BLaER1 treated with 17β-estradiol and CSF1 and Interleukin-3, amounts not matched to agents 10 nM and 100 nM (cell line): Measurements from ENCODE around the gene UFD1.

Source experiments
- H3K27ac ChIP-seq, 11 experiments: shearing (Covaris generic); formaldehyde crosslinking; 2 replicates each; pipeline ENCODE4 v1.8.1; 2022
- H3K27me3 ChIP-seq, 11 experiments: shearing (Covaris generic); formaldehyde crosslinking; 2 replicates each; pipeline ENCODE4 v1.8.1; 2022
- H3K36me3 ChIP-seq, 11 experiments: shearing (Covaris generic); formaldehyde crosslinking; 2 replicates each; pipeline ENCODE4 v1.8.1; 2022
- H3K4me1 ChIP-seq, 10 experiments: shearing (Covaris generic); formaldehyde crosslinking; 2 replicates each; pipeline ENCODE4 v1.8.1; 2022
- H3K4me2 ChIP-seq, 11 experiments: shearing (Covaris generic); formaldehyde crosslinking; 2 replicates each; pipeline ENCODE4 v1.8.1; 2022
- H3K4me3 ChIP-seq, 10 experiments: shearing (Covaris generic); formaldehyde crosslinking; 2 replicates each; pipeline ENCODE4 v1.8.1; 2022
- H3K9ac ChIP-seq, 11 experiments: shearing (Covaris generic); formaldehyde crosslinking; 2 replicates each; pipeline ENCODE4 v1.8.1; 2022
- H3K9me3 ChIP-seq, 11 experiments: shearing (Covaris generic); formaldehyde crosslinking; replicated peaks in 1 of 11; 2 replicates each; pipeline ENCODE4 v1.8.1; 2022
- H4K20me1 ChIP-seq, 11 experiments: shearing (Covaris generic); formaldehyde crosslinking; 2 replicates each; pipeline ENCODE4 v1.8.1; 2022
- Cebpa-rat ChIP-seq, 11 experiments: shearing (Covaris generic); IDR thresholded peaks; 2 replicates each; pipeline ENCODE4 v1.8.1; 2022

UFD1 gene

DNA sequence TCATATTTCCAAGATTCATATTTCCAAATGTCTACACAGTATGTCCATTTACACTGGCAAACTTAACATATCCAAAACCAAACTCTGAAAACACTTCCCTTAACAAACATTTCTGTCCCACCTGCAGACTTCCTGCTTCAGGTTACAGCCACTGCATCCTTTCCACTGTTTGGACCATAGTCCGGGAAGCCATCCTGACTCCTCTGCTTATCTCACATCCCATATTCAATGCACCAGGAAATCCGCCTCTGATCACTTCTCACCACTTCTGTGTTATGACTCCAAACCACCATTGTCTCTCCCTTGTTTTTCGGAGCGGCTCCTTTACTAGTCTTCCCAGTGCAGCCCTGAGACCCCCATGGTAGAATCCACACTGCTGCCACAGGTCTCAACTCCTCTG is 77.5 kb downstream of the UFD1 start:
- Histone ChIP-seq H3K9me3 (no peaks in the 10 kb centered on the region), H3K9ac (no peak overlapping the region), H3K36me3 (peaks cover 83 to 98% (median 92%) of the 10 kb centered on the region in 11 experiments), H3K4me2 (no peak overlapping the region), H3K4me1 (no peaks in the 10 kb centered on the region), H3K27ac (no peak overlapping the region), H3K4me3 (no peak overlapping the region), H4K20me1 (peaks cover 0 to 41% (median 17%) of the 10 kb centered on the region in 11 experiments; a peak in 12 of 22 replicates), H3K27me3 (no peaks in the 10 kb centered on the region)
- no peak for TF ChIP-seq Cebpa-rat (IDR thresholded peaks at IDR 0.05)

DNA sequence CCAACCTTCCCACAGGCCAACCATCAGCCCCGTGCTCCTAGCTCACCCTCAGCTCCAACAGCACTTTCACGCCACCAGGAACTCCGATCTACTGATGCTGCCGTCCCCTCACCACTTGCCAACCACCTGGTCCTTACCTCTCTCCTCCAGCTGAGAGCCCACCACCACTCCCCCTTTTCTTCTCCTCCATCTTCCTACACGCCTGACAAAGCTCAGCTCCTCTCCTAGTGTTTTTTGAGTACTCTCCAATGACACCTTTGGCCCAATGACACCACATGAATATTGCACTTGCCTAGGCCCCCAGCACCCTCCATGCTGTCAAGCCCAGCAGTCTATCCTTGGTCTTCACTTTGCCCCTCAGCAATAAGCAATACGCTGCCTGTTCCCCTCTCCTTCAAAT is 78.1 kb downstream of the UFD1 start:
- Histone ChIP-seq H3K9me3 (no peaks in the 10 kb centered on the region), H3K4me2 (no peak overlapping the region), H3K36me3 (peaks cover 83 to 98% (median 92%) of the 10 kb centered on the region in 11 experiments), H4K20me1 (peaks cover 0 to 47% (median 17%) of the 10 kb centered on the region in 11 experiments; a peak in 10 of 22 replicates), H3K27me3 (no peaks in the 10 kb centered on the region), H3K4me3 (no peak overlapping the region), H3K4me1 (no peaks in the 10 kb centered on the region), H3K9ac (no peak overlapping the region), H3K27ac (no peak overlapping the region)
- no peak for TF ChIP-seq Cebpa-rat (IDR thresholded peaks at IDR 0.05)
